Suprapubic skin (tissue), 4 donors: Measurements from ENCODE around the gene APC2. TPM values are rescaled to one million over a fixed set of nuclear protein-coding genes. Genes with fewer than 3 reads are reported as not detected.

Source experiments
- DNase-seq, 2 donors: peaks; one replicate each; pipeline ENCODE4 v3.0.0-alpha.2; 2019; ENCODE audit warnings: low spot score in 2 of 2
- H3K27ac ChIP-seq: fragments of 200-600 bp; sonication (generic); one replicate; pipeline ENCODE4 v1.5.1; 2019
- H3K27me3 ChIP-seq: fragments of 200-600 bp; sonication (generic); one replicate; pipeline ENCODE4 v1.5.1; 2019
- H3K36me3 ChIP-seq: fragments of 200-600 bp; sonication (generic); one replicate; pipeline ENCODE4 v1.5.1; 2019
- H3K4me1 ChIP-seq: fragments of 200-600 bp; sonication (generic); one replicate; pipeline ENCODE4 v1.5.1; 2019
- H3K4me3 ChIP-seq: fragments of 200-600 bp; sonication (generic); one replicate; pipeline ENCODE4 v1.5.1; 2019; ENCODE audit warnings: mild to moderate bottlenecking
- H3K9me3 ChIP-seq: fragments of 200-600 bp; sonication (generic); one replicate; pipeline ENCODE4 v1.5.1; 2019
- EP300 ChIP-seq: sonication (generic); formaldehyde crosslinking; IDR thresholded peaks from one replicate; pipeline ENCODE4 v1.6.1; 2017; ENCODE audit warnings: antibody characterized with exemption
- POLR2A ChIP-seq, 2 donors: fragments of 450-650 bp; IDR thresholded peaks; one replicate each; pipeline ENCODE4 v1.6.1; 2017; ENCODE audit warnings: antibody characterized with exemption in 2 of 2, mild to moderate bottlenecking in 2 of 2, moderate library complexity in 2 of 2
- POLR2AphosphoS5 ChIP-seq, 3 donors: sonication (generic); formaldehyde crosslinking; IDR thresholded peaks; one replicate each; pipeline ENCODE4 v1.6.1; 2017; ENCODE audit warnings: antibody characterized with exemption in 3 of 3
- WGBS: methylation state at CpG from one replicate; pipeline ENCODE4 v1.1.5; 2018; 5-methylcytosine and 5-hydroxymethylcytosine counted together
- total RNA-seq, 4 donors: library from RNA; depleted of rRNA; stranded (reverse); fragments of >200 nt; gene quantifications; one replicate each; pipeline ENCODE4 v1.1.0, GENCODE V29; 2016
- TF ChIP-seq, protein P1 (sequence below), 2 donors: fragments of 200-600 bp in 1 of 2; fragments of 450-650 bp in 1 of 2; sonication (generic) in 1 of 2; IDR thresholded peaks; one replicate each; pipeline ENCODE4 v1.5.1; 2016 to 2019; ENCODE audit warnings: antibody characterized with exemption in 2 of 2, mild to moderate bottlenecking in 1 of 2, moderate library complexity in 1 of 2

APC2 gene
- total RNA-seq, 4 donors from 2014 or later, result 0.08 to 0.30 (median 0.26) TPM; not detected in 1

DNA sequence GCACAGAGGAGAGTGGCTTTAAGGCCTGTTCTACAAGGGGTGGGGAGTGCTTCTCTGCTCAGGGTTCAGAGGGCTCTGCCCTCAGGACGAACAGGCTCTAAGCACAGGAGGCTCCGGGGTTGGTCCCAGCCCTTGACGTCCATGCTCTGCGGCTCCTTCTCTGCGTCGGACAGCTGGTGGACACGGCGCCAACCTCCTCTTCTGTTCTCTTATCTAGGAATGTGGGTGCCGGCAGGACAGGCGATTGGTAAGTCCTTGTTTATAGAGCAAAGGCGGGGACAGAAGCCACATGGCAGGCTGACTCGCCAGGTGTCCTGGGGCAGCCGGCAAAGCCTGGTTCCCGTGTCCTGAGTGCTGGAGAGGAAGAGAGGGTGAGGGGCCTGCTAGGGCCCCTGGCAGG lies 20.2 kb upstream of the APC2 start:
- no peaks in the 10 kb centered on the region for H3K27me3 ChIP-seq
- H3K9me3 ChIP-seq, result no peaks in the 10 kb centered on the region
- no peak overlapping the region for H3K27ac ChIP-seq
- no peak for DNase-seq
- TF ChIP-seq EP300 (no peak), POLR2AphosphoS5 (IDR thresholded peaks at IDR 0.05) (no peak), POLR2A (IDR thresholded peaks at IDR 0.05) (no peak)
- TF ChIP-seq, protein P1, sequence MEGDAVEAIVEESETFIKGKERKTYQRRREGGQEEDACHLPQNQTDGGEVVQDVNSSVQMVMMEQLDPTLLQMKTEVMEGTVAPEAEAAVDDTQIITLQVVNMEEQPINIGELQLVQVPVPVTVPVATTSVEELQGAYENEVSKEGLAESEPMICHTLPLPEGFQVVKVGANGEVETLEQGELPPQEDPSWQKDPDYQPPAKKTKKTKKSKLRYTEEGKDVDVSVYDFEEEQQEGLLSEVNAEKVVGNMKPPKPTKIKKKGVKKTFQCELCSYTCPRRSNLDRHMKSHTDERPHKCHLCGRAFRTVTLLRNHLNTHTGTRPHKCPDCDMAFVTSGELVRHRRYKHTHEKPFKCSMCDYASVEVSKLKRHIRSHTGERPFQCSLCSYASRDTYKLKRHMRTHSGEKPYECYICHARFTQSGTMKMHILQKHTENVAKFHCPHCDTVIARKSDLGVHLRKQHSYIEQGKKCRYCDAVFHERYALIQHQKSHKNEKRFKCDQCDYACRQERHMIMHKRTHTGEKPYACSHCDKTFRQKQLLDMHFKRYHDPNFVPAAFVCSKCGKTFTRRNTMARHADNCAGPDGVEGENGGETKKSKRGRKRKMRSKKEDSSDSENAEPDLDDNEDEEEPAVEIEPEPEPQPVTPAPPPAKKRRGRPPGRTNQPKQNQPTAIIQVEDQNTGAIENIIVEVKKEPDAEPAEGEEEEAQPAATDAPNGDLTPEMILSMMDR (IDR thresholded peaks at IDR 0.05), result no peak
- H3K4me3 ChIP-seq, result no peak overlapping the region
- peaks cover 89% of the 10 kb centered on the region for H3K36me3 ChIP-seq
- H3K4me1 ChIP-seq, result peaks cover 20% of the 10 kb centered on the region
- WGBS, result 80% methylated on average over 9 of the region's 14 CpGs

DNA sequence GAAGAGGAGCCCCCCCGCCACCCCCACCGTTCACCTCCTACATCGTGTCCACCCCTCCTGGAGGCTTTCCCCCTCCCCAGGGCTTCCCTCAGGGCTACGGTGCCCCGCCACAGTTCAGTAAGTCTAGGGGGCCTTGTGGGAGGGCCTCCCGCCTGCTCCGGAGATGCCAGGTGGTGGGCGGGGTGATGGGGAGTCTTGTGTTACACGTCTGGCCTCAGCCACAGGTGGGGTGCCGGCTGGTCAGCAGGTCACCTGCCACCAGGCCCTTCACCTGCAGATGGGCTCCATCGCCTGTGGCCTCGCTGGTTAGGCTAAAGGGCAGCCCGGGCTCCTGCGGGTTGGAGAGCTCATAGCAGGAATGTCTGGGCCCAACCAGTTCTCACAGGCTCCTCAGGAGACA lies 19.7 kb upstream of the APC2 start:
- H3K27me3 ChIP-seq, result no peaks in the 10 kb centered on the region
- H3K36me3 ChIP-seq, result peaks cover 93% of the 10 kb centered on the region
- no peak overlapping the region for H3K27ac ChIP-seq
- no CpG with 5 or more reads among the region's 14 CpGs for WGBS
- no peak overlapping the region for H3K4me3 ChIP-seq
- TF ChIP-seq EP300 (no peak), POLR2A (IDR thresholded peaks at IDR 0.05) (no peak), POLR2AphosphoS5 (IDR thresholded peaks at IDR 0.05) (no peak)
- TF ChIP-seq, protein P1 (IDR thresholded peaks at IDR 0.05), result no peak
- no peak for DNase-seq
- H3K4me1 ChIP-seq, result peaks cover 17% of the 10 kb centered on the region
- H3K9me3 ChIP-seq, result no peaks in the 10 kb centered on the region

DNA sequence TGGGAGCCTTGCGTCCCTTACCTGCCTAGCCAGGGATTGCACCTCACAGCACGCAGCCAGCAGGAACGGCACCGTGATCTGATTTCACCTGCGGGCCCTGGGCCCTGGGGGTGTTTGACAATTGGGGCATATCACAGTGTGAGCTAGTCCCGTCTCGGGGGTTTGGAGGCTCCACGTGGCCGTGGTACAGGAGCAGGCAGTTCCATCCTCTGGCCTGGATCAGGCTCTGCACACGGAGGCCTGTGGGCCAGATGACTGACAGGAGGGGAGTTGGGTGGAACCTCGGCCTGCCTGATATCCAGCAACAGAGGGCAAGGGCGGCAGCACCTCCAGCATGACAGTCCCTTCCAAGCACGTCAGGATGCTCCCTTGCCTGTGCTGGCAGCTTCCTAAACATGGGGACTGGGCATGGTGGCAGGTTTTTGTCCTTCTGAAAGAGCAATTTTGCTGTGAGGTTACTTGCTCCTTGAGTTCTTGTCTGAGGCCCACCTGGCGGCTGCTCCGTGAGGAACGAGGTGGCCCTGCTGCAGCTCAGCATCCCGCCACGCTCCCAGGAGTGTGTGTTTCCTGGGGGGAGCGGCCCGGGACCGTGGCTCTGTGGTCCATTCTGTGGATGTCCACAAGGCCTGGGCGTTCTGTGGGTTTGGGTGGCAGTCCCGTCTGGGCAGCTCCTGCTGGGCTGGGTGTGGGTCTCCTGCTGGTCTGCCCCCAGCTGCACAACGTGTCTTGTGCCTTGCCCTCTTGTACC lies 18.0 kb upstream of the APC2 start:
- Histone ChIP-seq H3K9me3 (no peaks in the 10 kb centered on the region), H3K27ac (no peak overlapping the region), H3K36me3 (peaks cover 87% of the 10 kb centered on the region), H3K4me1 (peaks cover 7% of the 10 kb centered on the region), H3K4me3 (no peak overlapping the region), H3K27me3 (no peaks in the 10 kb centered on the region)
- DNase-seq, result no peak
- 87% methylated on average over 8 of the region's 24 CpGs for WGBS
- no peak for TF ChIP-seq EP300
- no peak for TF ChIP-seq POLR2A (IDR thresholded peaks at IDR 0.05)
- TF ChIP-seq, protein P1 (IDR thresholded peaks at IDR 0.05), result no peak
- TF ChIP-seq POLR2AphosphoS5 (IDR thresholded peaks at IDR 0.05), result no peak

DNA sequence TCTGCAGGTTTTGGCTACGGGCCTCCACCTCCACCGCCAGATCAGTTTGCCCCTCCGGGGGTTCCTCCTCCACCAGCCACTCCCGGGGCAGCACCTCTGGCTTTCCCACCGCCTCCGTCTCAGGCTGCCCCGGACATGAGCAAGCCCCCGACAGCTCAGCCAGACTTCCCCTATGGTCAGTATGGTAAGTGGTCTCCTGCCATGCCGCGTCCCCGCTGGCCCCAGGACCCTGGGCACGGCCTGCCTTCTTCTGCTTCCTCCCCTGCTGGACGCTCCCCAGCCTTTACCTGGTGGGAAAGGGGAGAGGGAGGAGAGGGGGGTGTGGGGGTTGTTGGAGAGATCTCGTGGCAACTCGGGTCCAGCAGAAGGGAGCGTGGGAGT lies 17.4 kb upstream of the APC2 start:
- Histone ChIP-seq H3K27ac (no peak overlapping the region), H3K27me3 (no peaks in the 10 kb centered on the region), H3K4me3 (no peak overlapping the region), H3K4me1 (peaks cover 9% of the 10 kb centered on the region), H3K9me3 (no peaks in the 10 kb centered on the region), H3K36me3 (peaks cover 81% of the 10 kb centered on the region)
- 96% methylated on average over 16 of the region's 16 CpGs for WGBS
- no peak for DNase-seq
- TF ChIP-seq EP300 (no peak), POLR2A (IDR thresholded peaks at IDR 0.05) (no peak), POLR2AphosphoS5 (IDR thresholded peaks at IDR 0.05) (no peak)
- TF ChIP-seq, protein P1 (IDR thresholded peaks at IDR 0.05), result no peak

DNA sequence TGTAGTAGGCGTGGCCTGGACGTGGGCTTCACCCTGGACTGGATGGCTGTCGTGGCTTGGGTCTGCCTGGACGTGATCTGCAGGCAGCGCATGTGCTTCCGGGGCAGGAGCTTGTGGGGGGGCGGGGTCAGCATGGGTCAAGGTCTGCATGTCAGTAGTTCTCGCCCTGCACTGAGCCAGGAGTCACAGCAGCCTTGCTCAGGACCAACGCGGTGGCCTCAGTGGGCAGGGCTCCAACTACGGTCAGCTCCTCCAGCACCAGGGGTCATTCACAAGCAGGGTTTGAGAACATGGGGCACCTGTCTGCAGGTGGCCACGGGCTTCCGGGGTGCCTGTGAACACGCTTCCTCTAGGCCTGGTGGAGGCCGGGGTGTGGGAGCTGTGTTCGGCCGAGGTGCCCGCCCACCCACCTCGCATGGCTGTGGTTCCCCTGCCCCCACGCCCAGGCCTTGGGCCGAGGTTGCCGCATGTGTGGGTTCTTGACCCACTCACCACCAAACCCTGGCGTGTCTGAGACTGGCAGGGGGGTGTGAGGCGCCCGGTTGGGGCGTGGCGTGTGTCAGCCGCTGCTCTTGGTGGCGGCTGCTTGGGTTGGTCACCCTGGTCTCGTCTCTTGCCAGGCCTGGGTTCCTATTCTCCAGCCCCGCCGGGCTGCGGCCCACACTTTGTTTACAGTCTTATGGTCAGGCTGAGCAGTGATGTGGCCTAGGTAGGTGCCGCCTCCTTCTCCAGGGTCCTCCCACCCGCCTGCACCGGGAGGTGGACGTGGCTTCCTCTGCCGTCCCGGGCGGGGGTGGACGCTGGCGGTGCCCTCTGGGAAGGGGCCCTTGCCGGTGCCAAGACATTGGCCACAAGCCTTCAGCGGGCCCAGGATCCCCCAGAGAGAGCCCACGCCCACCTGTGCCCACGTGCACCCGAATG lies 16.5 kb upstream of the APC2 start:
- TF ChIP-seq, protein P1 (IDR thresholded peaks at IDR 0.05), result no peak
- no peak for TF ChIP-seq POLR2AphosphoS5 (IDR thresholded peaks at IDR 0.05)
- TF ChIP-seq POLR2A (IDR thresholded peaks at IDR 0.05), result no peak
- no peak for TF ChIP-seq EP300
- Histone ChIP-seq H3K27ac (no peak overlapping the region), H3K4me1 (peaks cover 15% of the 10 kb centered on the region), H3K27me3 (no peaks in the 10 kb centered on the region), H3K9me3 (no peaks in the 10 kb centered on the region), H3K36me3 (peaks cover 74% of the 10 kb centered on the region), H3K4me3 (no peak overlapping the region)
- DNase-seq, result no peak
- no CpG with 5 or more reads among the region's 47 CpGs for WGBS
